ENCODE results near the gene SCUBE1.

SCUBE1 gene

GRCh38 chr22:43173976-43174720, 169.0 kb downstream of the SCUBE1 start:
- Mint-ChIP-seq H3K4me1 (no peaks in the 10 kb centered on the region), H3K9me3 (no peaks in the 10 kb centered on the region), H3K36me3 (ENCODE audit: low read depth) (peaks cover 29% of the 10 kb centered on the region), H3K27me3 (ENCODE audit: low read depth) (no peaks in the 10 kb centered on the region), H3K27ac (no peak overlapping the region), H3K4me3 (no peak overlapping the region)
- no peak for TF ChIP-seq CTCF (IDR thresholded peaks at IDR 0.05; ENCODE audit: unreplicated experiment in 3 of 3)

GRCh38 chr22:43173566-43173965, 169.6 kb downstream of the SCUBE1 start:
- no peak for TF ChIP-seq CTCF (IDR thresholded peaks at IDR 0.05; ENCODE audit: unreplicated experiment in 3 of 3)
- Mint-ChIP-seq H3K4me3 (no peak overlapping the region), H3K27ac (no peak overlapping the region)

GRCh38 chr22:43172191-43172590, 171.0 kb downstream of the SCUBE1 start:
- Mint-ChIP-seq H3K27me3 (ENCODE audit: low read depth) (no peaks in the 10 kb centered on the region), H3K36me3 (ENCODE audit: low read depth) (peaks cover 20% of the 10 kb centered on the region), H3K27ac (no peak overlapping the region), H3K9me3 (no peaks in the 10 kb centered on the region), H3K4me3 (no peak overlapping the region), H3K4me1 (no peaks in the 10 kb centered on the region)
- TF ChIP-seq CTCF (IDR thresholded peaks at IDR 0.05; ENCODE audit: unreplicated experiment in 3 of 3) = no peak

More at GRCh38 chr22:43173566-43173965, 169.6 kb downstream of the SCUBE1 start:
- peaks cover 24% of the 10 kb centered on the region for H3K36me3 Mint-ChIP-seq (ENCODE audit: low read depth)
- no peaks in the 10 kb centered on the region for H3K9me3 Mint-ChIP-seq
- H3K27me3 Mint-ChIP-seq (ENCODE audit: low read depth) = no peaks in the 10 kb centered on the region
- no peaks in the 10 kb centered on the region for H3K4me1 Mint-ChIP-seq

- Mint-ChIP-seq H3K9me3 (no peaks in the 10 kb centered on the region), H3K27ac (no peak overlapping the region), H3K4me1 (no peaks in the 10 kb centered on the region), H3K27me3 (ENCODE audit: low read depth) (no peaks in the 10 kb centered on the region), H3K36me3 (ENCODE audit: low read depth) (peaks cover 20% of the 10 kb centered on the region), H3K4me3 (no peak overlapping the region)
- no peak for TF ChIP-seq CTCF (IDR thresholded peaks at IDR 0.05; ENCODE audit: unreplicated experiment in 3 of 3)
Observed at GRCh38 chr22:43171607-43172006, 171.6 kb downstream of the SCUBE1 start.

GRCh38 chr22:43171019-43171491, 172.1 kb downstream of the SCUBE1 start:
- H3K27ac Mint-ChIP-seq = no peak overlapping the region
- no peaks in the 10 kb centered on the region for H3K4me1 Mint-ChIP-seq
- H3K27me3 Mint-ChIP-seq (ENCODE audit: low read depth) = no peaks in the 10 kb centered on the region
- no peaks in the 10 kb centered on the region for H3K9me3 Mint-ChIP-seq
- H3K36me3 Mint-ChIP-seq (ENCODE audit: low read depth) = peaks cover 18% of the 10 kb centered on the region
- H3K4me3 Mint-ChIP-seq = no peak overlapping the region
- no peak for TF ChIP-seq CTCF (IDR thresholded peaks at IDR 0.05; ENCODE audit: unreplicated experiment in 3 of 3)

GRCh38 chr22:43170131-43170480, 173.1 kb downstream of the SCUBE1 start:
- no peak for TF ChIP-seq CTCF (IDR thresholded peaks at IDR 0.05; ENCODE audit: unreplicated experiment in 3 of 3)
- peaks cover 17% of the 10 kb centered on the region for H3K36me3 Mint-ChIP-seq (ENCODE audit: low read depth)
- no peak overlapping the region for H3K4me3 Mint-ChIP-seq
- no peaks in the 10 kb centered on the region for H3K4me1 Mint-ChIP-seq
- H3K27ac Mint-ChIP-seq = no peak overlapping the region
- H3K9me3 Mint-ChIP-seq = no peaks in the 10 kb centered on the region
- H3K27me3 Mint-ChIP-seq (ENCODE audit: low read depth) = no peaks in the 10 kb centered on the region
